Activated CD4-positive, CD25-positive, alpha-beta regulatory T cell (primary cell): ENCODE data around the gene OR2B2.

ENCODE experiments used
- DNase-seq, 4 experiments: peaks; one replicate each; lab custom pipeline; 2025; lab: John Stamatoyannopoulos, UW

OR2B2 gene

DNA sequence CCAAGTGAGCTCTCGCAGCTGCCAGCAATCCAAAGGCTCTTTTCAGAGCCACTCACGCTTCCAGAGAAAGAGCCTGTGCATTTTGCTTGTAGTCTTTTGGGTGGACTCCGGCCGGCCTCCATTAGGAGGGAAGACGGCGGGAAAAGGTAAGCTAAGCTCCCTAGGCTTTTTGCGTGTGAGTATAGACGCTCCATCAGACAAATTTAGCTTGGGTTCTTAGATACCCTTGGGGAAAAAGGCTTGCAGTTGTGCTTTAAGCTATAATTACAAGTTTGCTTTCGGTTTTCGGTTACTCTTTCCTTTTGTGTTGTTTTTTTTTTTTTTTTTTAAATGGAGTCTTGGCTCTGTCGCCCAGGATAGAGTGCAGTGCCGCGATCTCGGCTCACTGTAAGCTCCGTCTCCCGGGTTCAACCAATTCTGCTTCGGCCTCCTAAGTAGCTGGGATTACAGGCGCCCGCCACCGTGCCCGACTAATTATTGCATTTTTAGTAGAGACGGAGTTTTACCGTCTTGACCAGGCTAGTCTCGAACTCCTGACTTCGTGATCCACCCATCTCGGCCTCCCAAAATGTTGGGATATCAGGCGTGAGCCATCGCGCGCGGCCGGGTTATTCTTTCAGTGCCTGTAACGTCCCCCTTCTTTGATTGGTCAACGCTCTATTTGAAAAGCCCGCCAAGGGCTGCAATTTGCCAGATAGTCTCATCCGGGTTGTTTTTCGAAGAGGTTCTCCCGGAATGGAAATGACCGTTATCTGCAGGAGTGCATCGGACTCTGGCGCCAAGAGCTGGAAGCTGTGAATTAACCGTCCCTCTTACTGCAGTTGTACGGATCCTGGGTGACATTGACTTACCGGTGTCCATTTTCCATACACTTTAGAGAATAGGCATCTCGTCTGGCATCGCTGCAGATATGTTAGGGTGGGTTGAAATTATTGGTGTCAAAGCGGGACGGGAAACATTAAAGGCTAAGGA is 18.1 kb downstream of the OR2B2 start:
- peak; percentile 36 to 55 (median 47) for DNase-seq

- peak; percentile 42 to 70 (median 64) for DNase-seq
These were observed 18.9 kb downstream of the OR2B2 start for GRCh38 chr6:27893059-27893835.

GRCh38 chr6:27892649-27893058 is 19.5 kb downstream of the OR2B2 start:
- DNase-seq: no peak

- no peak for DNase-seq
These were observed 20.8 kb downstream of the OR2B2 start for GRCh38 chr6:27891320-27891875.

- DNase-seq: peak; percentile 11 to 62 (median 33)
These were observed 21.5 kb downstream of the OR2B2 start for GRCh38 chr6:27890445-27891319.

GRCh38 chr6:27889628-27890444 is 22.4 kb downstream of the OR2B2 start:
- no peak for DNase-seq

- no peak for DNase-seq
These were observed 22.9 kb downstream of the OR2B2 start for GRCh38 chr6:27889275-27889627.

GRCh38 chr6:27888566-27888965 is 23.6 kb downstream of the OR2B2 start:
- DNase-seq: no peak

DNA sequence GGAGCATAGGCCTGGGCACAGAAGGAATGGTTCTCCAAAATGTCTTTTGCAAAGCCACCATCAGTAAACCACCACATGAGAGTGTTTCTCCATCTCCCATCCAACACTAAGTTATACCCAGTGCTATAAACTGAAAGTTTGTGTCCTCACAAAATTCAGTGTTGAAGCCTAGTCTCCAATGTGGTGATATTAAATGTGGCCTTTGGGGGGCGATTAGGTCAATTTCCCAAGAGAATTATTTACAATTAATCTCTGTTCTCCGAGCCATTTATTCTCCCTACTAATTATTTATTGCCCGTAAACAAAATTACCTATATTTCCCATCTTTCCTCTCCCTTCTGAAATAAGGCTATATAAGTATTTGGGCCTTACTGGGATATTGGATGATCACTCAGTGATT is 26.1 kb downstream of the OR2B2 start:
- DNase-seq: no peak

DNA sequence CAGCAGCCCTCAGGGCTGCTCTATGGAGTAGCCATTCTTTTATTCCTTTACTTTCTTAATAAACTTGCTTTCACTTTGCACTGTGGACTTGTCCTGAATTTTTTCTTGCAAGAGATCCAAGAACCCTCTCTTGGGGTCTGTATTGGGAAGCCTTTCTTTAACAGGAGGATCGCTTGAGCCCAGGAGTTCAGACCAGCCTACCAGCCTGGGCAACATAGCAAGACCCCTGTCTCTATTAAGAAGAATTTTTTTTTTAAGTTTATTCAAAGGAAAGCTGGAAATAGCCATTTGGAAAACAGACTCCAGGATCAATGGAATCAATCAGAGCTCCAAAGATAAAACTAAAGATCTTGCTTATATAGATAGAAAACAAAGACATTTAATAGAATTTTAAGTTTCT is 29.1 kb downstream of the OR2B2 start:
- DNase-seq: no peak

DNA sequence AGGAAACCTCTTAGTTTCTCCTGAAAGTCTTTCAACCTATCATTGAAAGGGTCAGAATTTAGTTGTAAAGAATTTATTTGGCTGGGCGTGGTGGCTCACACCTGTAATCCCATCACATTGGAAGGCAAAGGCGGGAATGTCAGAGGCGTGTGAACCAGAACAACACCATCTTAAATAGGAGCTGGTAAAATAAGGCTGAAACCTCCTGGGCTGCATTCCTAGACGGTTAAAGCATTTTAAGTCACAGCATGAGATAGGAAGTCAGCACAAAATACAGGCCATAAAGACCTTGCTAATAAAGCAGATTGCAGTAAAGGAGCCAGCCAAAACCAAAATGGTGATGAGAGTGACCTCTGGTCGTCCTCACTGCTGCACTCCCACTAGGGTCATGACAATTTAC is 29.6 kb downstream of the OR2B2 start:
- DNase-seq: no peak

- no peak for DNase-seq
These were observed 32.4 kb downstream of the OR2B2 start for GRCh38 chr6:27879837-27880236.

DNA sequence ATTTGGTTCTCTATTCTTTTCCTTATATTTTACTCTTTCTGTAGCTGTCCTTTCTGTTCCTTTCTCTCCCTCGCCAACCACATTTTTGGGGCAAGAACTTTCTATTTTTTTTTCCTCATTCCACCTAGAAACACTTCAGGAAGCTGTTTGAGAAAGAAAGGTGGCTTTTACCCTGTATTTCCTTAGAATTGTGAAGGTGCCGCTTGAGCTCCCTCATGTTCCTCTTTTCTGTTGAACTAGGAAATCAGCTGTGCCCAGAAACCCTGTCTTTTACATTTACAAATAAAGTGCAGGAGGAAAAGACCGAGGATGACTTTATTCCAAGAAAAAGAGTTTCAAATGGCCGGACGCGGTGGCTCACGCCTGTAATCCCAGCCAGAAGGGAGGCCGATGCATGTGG is 38.2 kb downstream of the OR2B2 start:
- no peak for DNase-seq

DNA sequence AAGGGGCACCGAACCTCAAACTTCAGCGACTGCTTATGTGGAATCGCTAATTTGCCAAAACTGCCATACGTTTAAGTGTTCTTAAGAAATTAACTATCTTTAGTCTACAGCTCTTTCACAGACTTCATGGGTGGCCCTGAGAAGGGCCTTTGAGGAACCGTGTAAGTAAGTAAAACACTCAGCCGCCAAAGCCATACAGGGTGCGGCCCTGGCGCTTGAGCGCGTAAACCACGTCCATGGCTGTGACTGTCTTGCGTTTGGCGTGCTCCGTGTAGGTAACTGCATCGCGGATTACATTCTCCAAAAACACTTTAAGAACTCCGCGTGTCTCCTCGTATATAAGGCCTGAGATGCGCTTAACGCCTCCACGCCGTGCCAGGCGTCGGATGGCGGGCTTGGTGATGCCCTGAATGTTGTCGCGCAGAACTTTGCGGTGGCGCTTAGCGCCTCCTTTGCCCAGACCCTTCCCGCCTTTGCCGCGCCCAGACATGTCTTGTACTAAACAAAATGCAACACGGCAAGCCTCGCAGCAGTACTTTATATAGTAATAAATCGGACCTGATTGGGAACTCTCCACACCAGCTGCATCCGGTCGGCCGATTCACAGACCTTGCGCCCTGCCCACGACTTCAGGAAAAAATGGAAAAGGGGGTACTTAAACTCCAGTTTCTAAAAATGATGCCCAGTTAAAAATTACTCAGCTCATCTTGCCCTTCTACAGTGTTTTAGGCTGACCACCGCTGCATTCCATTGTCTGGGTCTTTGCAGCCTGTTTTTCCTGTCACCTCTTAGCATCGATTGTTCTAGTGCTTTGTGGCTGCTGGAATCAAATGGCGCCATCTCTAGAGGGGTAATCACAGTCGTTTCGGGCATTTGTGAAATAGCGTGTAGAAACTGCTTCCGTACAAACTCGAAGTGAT is 38.9 kb downstream of the OR2B2 start:
- peak; percentile 18 to 33 (median 26) for DNase-seq

- DNase-seq: no peak
These were observed 39.6 kb downstream of the OR2B2 start for GRCh38 chr6:27872642-27873020.

- peak; percentile 52 to 74 (median 66) for DNase-seq
These were observed 40.1 kb downstream of the OR2B2 start for GRCh38 chr6:27871924-27872638.

- DNase-seq: no peak
These were observed 41.8 kb downstream of the OR2B2 start for GRCh38 chr6:27870291-27870870.

DNA sequence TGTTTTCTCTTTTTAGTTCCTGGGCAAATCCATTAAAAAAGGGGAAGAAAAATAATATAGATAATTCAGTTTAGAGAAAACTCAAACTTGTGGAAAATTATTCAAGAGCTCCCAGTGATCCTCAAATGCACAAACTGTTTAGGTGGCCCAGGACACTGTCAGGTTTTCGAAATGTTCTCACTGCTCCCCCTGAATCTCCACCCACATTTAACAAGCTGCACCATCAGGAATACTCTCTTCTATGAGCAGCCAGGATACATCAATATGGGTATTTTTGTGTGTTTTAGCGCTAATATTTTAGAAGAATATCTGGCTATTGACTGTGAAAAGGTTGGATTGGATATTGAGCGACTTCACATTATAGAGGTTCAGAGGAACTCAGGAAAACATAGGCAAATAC is 43.9 kb downstream of the OR2B2 start:
- no peak for DNase-seq

DNA sequence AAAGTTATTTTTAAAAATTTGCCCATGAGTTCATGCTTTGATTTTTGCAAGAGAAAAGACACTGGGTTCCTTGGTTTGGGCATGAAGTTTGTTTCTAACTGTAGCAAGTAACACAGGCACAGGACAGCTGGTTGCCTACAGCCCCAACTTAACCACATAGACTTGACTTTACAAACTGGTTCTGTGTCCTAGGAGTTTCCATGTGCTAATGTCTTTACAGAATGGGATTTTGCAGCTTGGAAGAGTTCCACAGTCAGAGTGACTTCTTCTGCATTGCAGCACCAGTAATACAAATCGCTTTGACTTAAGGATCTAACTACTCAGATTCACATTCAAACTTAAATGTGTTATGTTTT is 44.3 kb downstream of the OR2B2 start:
- no peak for DNase-seq
